ENCODE results near the gene SLC35A2. TPM values are rescaled to one million over a fixed set of nuclear protein-coding genes. Genes with fewer than 3 reads are reported as not detected.

The SLC35A2 gene
- total RNA-seq, 2 experiments from 2014 or later, result 9.9 to 22.2 TPM

DNA sequence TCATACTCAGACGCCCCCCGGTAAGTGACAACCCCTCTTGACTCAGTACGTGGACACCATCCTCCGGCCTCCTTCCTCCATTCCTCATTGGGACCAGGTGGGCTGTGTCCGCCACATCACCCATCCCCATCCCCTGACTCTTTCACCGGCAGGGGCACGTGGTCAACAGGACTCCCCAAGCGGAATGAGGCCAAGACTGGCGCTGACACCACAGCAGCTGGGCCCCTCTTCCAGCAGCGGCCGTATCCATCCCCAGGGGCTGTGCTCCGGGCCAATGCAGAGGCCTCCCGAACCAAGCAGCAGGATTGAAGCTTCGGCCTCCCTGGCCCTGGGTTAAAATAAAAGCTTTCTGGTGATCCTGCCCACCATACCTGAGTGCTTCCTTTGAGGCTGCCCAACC, 8.7 kb downstream of the SLC35A2 start:
- intact Hi-C loops (cut with micrococcal nuclease; ENCODE audit: unreplicated experiment), result no loop called here

DNA sequence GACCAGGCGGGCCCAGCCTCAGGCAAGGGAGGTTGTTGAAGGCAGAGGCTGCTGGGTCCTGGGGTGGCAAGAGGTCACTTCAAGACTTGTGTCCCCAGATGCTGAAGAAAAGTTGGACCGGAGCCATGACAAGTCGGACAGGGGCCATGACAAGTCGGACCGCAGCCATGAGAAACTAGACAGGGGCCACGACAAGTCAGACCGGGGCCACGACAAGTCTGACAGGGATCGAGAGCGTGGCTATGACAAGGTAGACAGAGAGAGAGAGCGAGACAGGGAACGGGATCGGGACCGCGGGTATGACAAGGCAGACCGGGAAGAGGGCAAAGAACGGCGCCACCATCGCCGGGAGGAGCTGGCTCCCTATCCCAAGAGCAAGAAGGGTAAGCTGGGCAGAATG, 9.3 kb downstream of the SLC35A2 start:
- POLR2A ChIA-PET, result no interaction called here

More for the DNA sequence above, 8.7 kb downstream of the SLC35A2 start:
- H3K27ac ChIP-seq (ENCODE audit: low read depth, low read length, poor library complexity, severe bottlenecking), result no peak overlapping the region
- H3K9me3 ChIP-seq (ENCODE audit: low read length), result no peaks in the 10 kb centered on the region
- peaks cover 22% of the 10 kb centered on the region for H3K79me2 ChIP-seq (ENCODE audit: insufficient read depth, low read depth, low read length)
- no TSS peak for BruUV-seq (replicated peaks)
- ChIA-PET POLR2A (no interaction called here), CTCF (ENCODE audit: unreplicated experiment) (interaction anchor here (0.5 kb wide), 1 partner anchor 194 kb away, joined by 3 read pairs; no protein-coding TSS in a partner anchor)
- H3K4me1 ChIP-seq (ENCODE audit: insufficient read depth, low read length, poor library complexity, severe bottlenecking), result peaks cover 19% of the 10 kb centered on the region
- no peaks in the 10 kb centered on the region for H3K9me2 ChIP-seq (ENCODE audit: insufficient read depth, low read length)
- no peak overlapping the region for H2AFZ ChIP-seq (ENCODE audit: low read length)
- DNase-seq (ENCODE audit: low spot score), result no peak
- H3K4me3 ChIP-seq (ENCODE audit: low read depth, low read length, poor library complexity, severe bottlenecking), result no peak overlapping the region
- peaks cover 52% of the 10 kb centered on the region for H3K36me3 ChIP-seq (ENCODE audit: insufficient read depth, low read length)
- no peak for TF ChIP-seq EZH2phosphoT487 (IDR thresholded peaks at IDR 0.05; ENCODE audit: borderline replicate concordance, low read depth, low read length)
- TF ChIP-seq, protein P1, sequence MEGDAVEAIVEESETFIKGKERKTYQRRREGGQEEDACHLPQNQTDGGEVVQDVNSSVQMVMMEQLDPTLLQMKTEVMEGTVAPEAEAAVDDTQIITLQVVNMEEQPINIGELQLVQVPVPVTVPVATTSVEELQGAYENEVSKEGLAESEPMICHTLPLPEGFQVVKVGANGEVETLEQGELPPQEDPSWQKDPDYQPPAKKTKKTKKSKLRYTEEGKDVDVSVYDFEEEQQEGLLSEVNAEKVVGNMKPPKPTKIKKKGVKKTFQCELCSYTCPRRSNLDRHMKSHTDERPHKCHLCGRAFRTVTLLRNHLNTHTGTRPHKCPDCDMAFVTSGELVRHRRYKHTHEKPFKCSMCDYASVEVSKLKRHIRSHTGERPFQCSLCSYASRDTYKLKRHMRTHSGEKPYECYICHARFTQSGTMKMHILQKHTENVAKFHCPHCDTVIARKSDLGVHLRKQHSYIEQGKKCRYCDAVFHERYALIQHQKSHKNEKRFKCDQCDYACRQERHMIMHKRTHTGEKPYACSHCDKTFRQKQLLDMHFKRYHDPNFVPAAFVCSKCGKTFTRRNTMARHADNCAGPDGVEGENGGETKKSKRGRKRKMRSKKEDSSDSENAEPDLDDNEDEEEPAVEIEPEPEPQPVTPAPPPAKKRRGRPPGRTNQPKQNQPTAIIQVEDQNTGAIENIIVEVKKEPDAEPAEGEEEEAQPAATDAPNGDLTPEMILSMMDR (conservative IDR thresholded peaks at IDR 0.05; ENCODE audit: low read length), result no peak
- H3K4me2 ChIP-seq (ENCODE audit: low read length), result no peak overlapping the region
- no peaks in the 10 kb centered on the region; the same call in 1 of the 2 replicates for H4K20me1 ChIP-seq (ENCODE audit: insufficient read depth, low read length)

DNA sequence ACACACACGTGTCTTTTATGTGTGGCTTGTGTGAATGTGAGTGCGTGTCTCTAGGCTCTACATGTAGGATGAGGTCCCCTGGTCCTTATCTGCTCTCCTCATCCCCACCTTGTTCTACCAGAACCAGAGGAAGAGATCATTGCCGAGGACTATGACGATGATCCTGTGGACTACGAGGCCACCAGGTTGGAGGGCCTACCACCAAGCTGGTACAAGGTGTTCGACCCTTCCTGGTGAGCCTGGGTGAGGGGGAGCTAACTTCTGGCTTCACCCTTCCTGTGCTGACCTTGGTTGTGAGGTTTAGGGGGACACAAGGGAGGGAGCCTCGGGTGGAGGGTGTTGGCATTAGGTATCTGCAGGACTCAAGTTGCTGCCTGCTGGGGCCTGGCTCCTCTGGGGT, 10.4 kb downstream of the SLC35A2 start:
- DNase-seq (ENCODE audit: low spot score), result no peak
- TF ChIP-seq, protein P1 (conservative IDR thresholded peaks at IDR 0.05; ENCODE audit: low read length), result no peak
- no peak for TF ChIP-seq EZH2phosphoT487 (IDR thresholded peaks at IDR 0.05; ENCODE audit: borderline replicate concordance, low read depth, low read length)
- POLR2A ChIA-PET, result no interaction called here
- H3K9me2 ChIP-seq (ENCODE audit: insufficient read depth, low read length), result no peaks in the 10 kb centered on the region
- peaks cover 45% of the 10 kb centered on the region for H3K36me3 ChIP-seq (ENCODE audit: insufficient read depth, low read length)
- H3K9me3 ChIP-seq (ENCODE audit: low read length), result no peaks in the 10 kb centered on the region
- BruUV-seq (replicated peaks), result no TSS peak
- intact Hi-C loops (cut with micrococcal nuclease; ENCODE audit: unreplicated experiment), result no loop called here
- peaks cover 19% of the 10 kb centered on the region for H3K4me1 ChIP-seq (ENCODE audit: insufficient read depth, low read length, poor library complexity, severe bottlenecking)
- no peak overlapping the region for H3K4me2 ChIP-seq (ENCODE audit: low read length)
- no peak overlapping the region for H3K4me3 ChIP-seq (ENCODE audit: low read depth, low read length, poor library complexity, severe bottlenecking)
- H2AFZ ChIP-seq (ENCODE audit: low read length), result no peak overlapping the region
- H3K79me2 ChIP-seq (ENCODE audit: insufficient read depth, low read depth, low read length), result peaks cover 31% of the 10 kb centered on the region
- H4K20me1 ChIP-seq (ENCODE audit: insufficient read depth, low read length), result peaks cover 5% of the 10 kb centered on the region
- no peak overlapping the region for H3K27ac ChIP-seq (ENCODE audit: low read depth, low read length, poor library complexity, severe bottlenecking)
- CTCF ChIA-PET (ENCODE audit: unreplicated experiment), result interaction anchor here (0.5 kb wide), 1 partner anchor 142 kb away, joined by 4 read pairs; the partner anchor contains the start of gene TFE3

More for the DNA sequence above, 9.3 kb downstream of the SLC35A2 start:
- Histone ChIP-seq H4K20me1 (ENCODE audit: insufficient read depth, low read length) (no peaks in the 10 kb centered on the region; the same call in 1 of the 2 replicates), H3K27ac (ENCODE audit: low read depth, low read length, poor library complexity, severe bottlenecking) (no peak overlapping the region), H3K9me2 (ENCODE audit: insufficient read depth, low read length) (no peaks in the 10 kb centered on the region), H3K4me3 (ENCODE audit: low read depth, low read length, poor library complexity, severe bottlenecking) (no peak overlapping the region), H3K9me3 (ENCODE audit: low read length) (no peaks in the 10 kb centered on the region), H3K4me2 (ENCODE audit: low read length) (no peak overlapping the region), H3K36me3 (ENCODE audit: insufficient read depth, low read length) (peaks cover 52% of the 10 kb centered on the region), H3K79me2 (ENCODE audit: insufficient read depth, low read depth, low read length) (peaks cover 22% of the 10 kb centered on the region), H2AFZ (ENCODE audit: low read length) (no peak overlapping the region), H3K4me1 (ENCODE audit: insufficient read depth, low read length, poor library complexity, severe bottlenecking) (peaks cover 19% of the 10 kb centered on the region)
- no peak for DNase-seq (ENCODE audit: low spot score)
- intact Hi-C loops (cut with micrococcal nuclease; ENCODE audit: unreplicated experiment), result no loop called here
- TF ChIP-seq EZH2phosphoT487 (IDR thresholded peaks at IDR 0.05; ENCODE audit: borderline replicate concordance, low read depth, low read length), result no peak
- TF ChIP-seq, protein P1 (conservative IDR thresholded peaks at IDR 0.05; ENCODE audit: low read length), result no peak
- CTCF ChIA-PET (ENCODE audit: unreplicated experiment), result no interaction called here
- no TSS peak for BruUV-seq (replicated peaks)

Measured in OCI-LY7 (cell line).